ENCODE results near the gene LHFPL6. TPM values are rescaled to one million over a fixed set of nuclear protein-coding genes. Genes with fewer than 3 reads are reported as not detected.

The LHFPL6 gene
- total RNA-seq, 6 donors from 2014 or later, result 22.2 to 113 (median 51.8) TPM

DNA sequence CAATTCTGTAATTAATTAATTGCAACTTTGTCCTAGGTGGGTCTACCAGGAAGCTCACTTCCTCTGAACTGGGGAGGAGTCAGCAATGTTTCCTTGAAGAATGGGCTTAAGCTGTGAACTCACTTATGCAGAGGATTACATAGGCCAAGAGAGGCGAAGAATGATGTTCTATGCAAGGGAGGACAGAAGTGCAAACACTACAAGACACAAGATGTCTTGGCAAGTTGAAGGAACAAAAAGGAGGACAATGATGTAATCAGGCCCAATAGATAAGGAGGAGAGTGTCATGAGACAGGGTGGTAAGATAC lies 275.9 kb downstream of the LHFPL6 start:
- H3K9me3 ChIP-seq, result no peaks in the 10 kb centered on the region
- WGBS, 2 donors, result 79 to 89% methylated on average over 1 of the region's 1 CpG
- ATAC-seq (ENCODE audit: low FRiP score in 2 of 2) (no peak), DNase-seq (no peak)
- no peak for TF ChIP-seq EP300 (IDR thresholded peaks at IDR 0.05)
- no peak for TF ChIP-seq POLR2A (IDR thresholded peaks at IDR 0.05)
- TF ChIP-seq POLR2AphosphoS5 (IDR thresholded peaks at IDR 0.05), result no peak
- TF ChIP-seq CTCF (IDR thresholded peaks at IDR 0.05), result no peak
- no peaks in the 10 kb centered on the region for H3K27me3 ChIP-seq
- no peak overlapping the region for H3K4me3 ChIP-seq
- H3K36me3 ChIP-seq, result no peaks in the 10 kb centered on the region
- H3K4me1 ChIP-seq, result peaks cover 0 to 6% (median 3%) of the 10 kb centered on the region in 4 donors
- H3K27ac ChIP-seq, result peak overlapping the region in 1 of 4 donors; percentile 27

GRCh38 chr13:39326469-39327171 lies 276.4 kb downstream of the LHFPL6 start:
- no peaks in the 10 kb centered on the region for H3K27me3 ChIP-seq
- no peak for DNase-seq
- peaks cover 0 to 6% (median 3%) of the 10 kb centered on the region in 4 donors for H3K4me1 ChIP-seq
- TF ChIP-seq POLR2AphosphoS5 (IDR thresholded peaks at IDR 0.05) (no peak), CTCF (IDR thresholded peaks at IDR 0.05) (no peak), EP300 (IDR thresholded peaks at IDR 0.05) (no peak), POLR2A (IDR thresholded peaks at IDR 0.05) (no peak)
- no peaks in the 10 kb centered on the region for H3K9me3 ChIP-seq
- H3K36me3 ChIP-seq, result no peaks in the 10 kb centered on the region
- H3K4me3 ChIP-seq, result no peak overlapping the region
- ATAC-seq (ENCODE audit: low FRiP score in 2 of 2), result no peak
- WGBS, 2 donors, result 67 to 68% methylated on average over 4 of the region's 4 CpGs
- peak overlapping the region in 1 of 4 donors; percentile 27 for H3K27ac ChIP-seq

- no peak overlapping the region for H3K27ac ChIP-seq
- no peaks in the 10 kb centered on the region for H3K36me3 ChIP-seq
Measured at GRCh38 chr13:39324806-39325311, 278.1 kb downstream of the LHFPL6 start.

DNA sequence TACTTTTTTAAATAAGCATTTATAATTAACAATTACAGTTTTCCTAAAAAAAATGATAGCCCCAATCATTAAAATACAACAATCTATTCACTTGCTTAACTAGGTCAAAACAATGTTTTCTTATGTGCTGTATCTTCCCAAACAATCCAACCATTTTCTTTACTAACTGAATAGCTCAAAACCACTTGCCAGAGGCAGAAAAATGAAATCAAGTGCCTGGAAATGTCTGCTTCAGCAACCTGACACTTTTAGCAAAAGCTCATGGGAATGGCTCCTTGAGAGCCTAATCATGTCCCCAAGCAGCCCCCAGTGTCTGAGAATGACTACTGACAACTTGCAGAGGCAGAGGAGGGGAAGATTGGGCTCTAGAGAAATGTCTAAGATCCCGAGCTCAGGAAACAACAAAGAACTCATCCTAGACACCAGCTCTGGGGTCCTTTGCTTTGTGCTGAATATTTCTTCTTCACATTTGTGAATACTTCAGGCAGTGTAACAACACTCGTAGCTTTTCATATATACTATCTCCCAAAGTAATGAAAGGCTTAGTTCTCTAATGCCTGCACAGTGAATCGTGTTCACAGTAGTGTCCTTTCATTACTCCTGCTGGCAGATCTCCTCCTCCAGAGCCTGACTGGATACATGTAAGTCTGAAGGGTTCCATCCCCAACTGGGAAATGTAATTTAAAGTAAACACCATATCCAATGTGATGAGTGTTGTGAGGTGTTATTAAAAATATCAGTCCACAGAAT lies 280.0 kb downstream of the LHFPL6 start:
- Histone ChIP-seq H3K4me3 (no peak overlapping the region), H3K27me3 (no peaks in the 10 kb centered on the region), H3K4me1 (peaks cover 0 to 13% (median 3%) of the 10 kb centered on the region in 4 donors), H3K27ac (no peak overlapping the region), H3K9me3 (no peaks in the 10 kb centered on the region), H3K36me3 (no peaks in the 10 kb centered on the region)
- DNase-seq (no peak), ATAC-seq (ENCODE audit: low FRiP score in 2 of 2) (no peak)
- WGBS, 2 donors, result 72 to 79% methylated on average over 3 of the region's 3 CpGs
- TF ChIP-seq EP300 (IDR thresholded peaks at IDR 0.05), result no peak
- no peak for TF ChIP-seq CTCF (IDR thresholded peaks at IDR 0.05)
- TF ChIP-seq POLR2AphosphoS5 (IDR thresholded peaks at IDR 0.05), result no peak
- TF ChIP-seq POLR2A (IDR thresholded peaks at IDR 0.05), result no peak

More at GRCh38 chr13:39324806-39325311, 278.1 kb downstream of the LHFPL6 start:
- WGBS, 2 donors, result 96 to 100% methylated on average over 3 to 4 of the region's 4 CpGs
- H3K4me3 ChIP-seq, result no peak overlapping the region
- H3K4me1 ChIP-seq, result peaks cover 0 to 13% (median 3%) of the 10 kb centered on the region in 4 donors
- no peak for DNase-seq
- no peak for ATAC-seq (ENCODE audit: low FRiP score in 2 of 2)
- H3K9me3 ChIP-seq, result no peaks in the 10 kb centered on the region
- H3K27me3 ChIP-seq, result no peaks in the 10 kb centered on the region
- no peak for TF ChIP-seq POLR2AphosphoS5 (IDR thresholded peaks at IDR 0.05)
- TF ChIP-seq POLR2A (IDR thresholded peaks at IDR 0.05), result no peak
- TF ChIP-seq CTCF (IDR thresholded peaks at IDR 0.05), result no peak
- TF ChIP-seq EP300 (IDR thresholded peaks at IDR 0.05), result no peak

Data from upper lobe of left lung (tissue), 6 donors.